MM.1S (cell line): Measurements from ENCODE around the gene ZNF747.

ENCODE experiments used
- DNase-seq: peaks from one replicate; pipeline ENCODE4 v3.0.0-alpha.2; 2015
- H2AFZ ChIP-seq: fragments of 300-600 bp; sonication (generic); 2 replicates; pipeline ENCODE4 v1.6.0; 2016; ENCODE audit warnings: antibody characterized with exemption, low read length
- H3F3A ChIP-seq: fragments of 300-600 bp; sonication (generic); 2 replicates; pipeline ENCODE4 v1.6.1; 2016; ENCODE audit warnings: mild to moderate bottlenecking, antibody characterized with exemption, low read length, moderate library complexity, mixed read lengths; ENCODE audit not compliant: insufficient read depth
- H3K27ac ChIP-seq: fragments of 300-600 bp; sonication (generic); 2 replicates; pipeline ENCODE4 v1.5.1; 2016; ENCODE audit warnings: mild to moderate bottlenecking, low read length
- H3K27me3 ChIP-seq: fragments of 300-600 bp; sonication (generic); replicated peaks from 2 replicates; pipeline ENCODE4 v1.6.0; 2016; ENCODE audit warnings: low read length; ENCODE audit not compliant: insufficient read depth
- H3K36me3 ChIP-seq: fragments of 300-600 bp; sonication (generic); replicated peaks from 2 replicates; pipeline ENCODE4 v1.6.1; 2016; ENCODE audit warnings: mild to moderate bottlenecking, low read length, mixed read lengths; ENCODE audit not compliant: insufficient read depth
- H3K4me1 ChIP-seq: fragments of 300-600 bp; sonication (generic); 2 replicates; pipeline ENCODE4 v1.6.1; 2016; ENCODE audit warnings: low read length, mixed read lengths
- H3K4me2 ChIP-seq: fragments of 300-600 bp; sonication (generic); 2 replicates; pipeline ENCODE4 v1.6.0; 2016; ENCODE audit warnings: low read depth, low read length
- H3K4me3 ChIP-seq: fragments of 300-600 bp; sonication (generic); 2 replicates; pipeline ENCODE4 v1.5.1; 2016; ENCODE audit warnings: low read length, mixed read lengths
- H3K79me2 ChIP-seq: fragments of 300-600 bp; sonication (generic); 2 replicates; pipeline ENCODE4 v1.6.1; 2016; ENCODE audit warnings: mixed run types, low read length, mixed read lengths
- H3K9ac ChIP-seq: fragments of 300-600 bp; sonication (generic); 2 replicates; pipeline ENCODE4 v1.6.1; 2016; ENCODE audit warnings: low read length, mixed read lengths
- H3K9me2 ChIP-seq: fragments of 300-600 bp; sonication (generic); replicated peaks from 2 replicates; pipeline ENCODE4 v1.6.1; 2016; ENCODE audit warnings: mild to moderate bottlenecking, low read length, mixed read lengths; ENCODE audit not compliant: insufficient read depth
- H3K9me3 ChIP-seq: fragments of 300-600 bp; sonication (generic); replicated peaks from 2 replicates; pipeline ENCODE4 v1.6.1; 2016; ENCODE audit warnings: mild to moderate bottlenecking, low read length, mixed read lengths; ENCODE audit not compliant: insufficient read depth
- H4K20me1 ChIP-seq: fragments of 300-600 bp; sonication (generic); 2 replicates; pipeline ENCODE4 v1.6.1; 2016; ENCODE audit warnings: mild to moderate bottlenecking, low read length, moderate library complexity, mixed read lengths; ENCODE audit not compliant: insufficient read depth
- EZH2 ChIP-seq: fragments of 300-600 bp; sonication (generic); optimal IDR thresholded peaks from 2 replicates; pipeline ENCODE3; 2017; ENCODE audit warnings: low read depth, mild to moderate bottlenecking, antibody characterized with exemption, low read length, mixed read lengths
- EZH2phosphoT487 ChIP-seq: fragments of 300-600 bp; sonication (generic); IDR thresholded peaks from 2 replicates; pipeline ENCODE4 v1.6.1; 2018; ENCODE audit warnings: antibody characterized with exemption, low read length
- TF ChIP-seq, protein P1 (sequence below): fragments of 300-600 bp; sonication (generic); IDR thresholded peaks from 2 replicates; pipeline ENCODE4 v1.5.1; 2016; ENCODE audit warnings: antibody characterized with exemption, low read length, mixed read lengths

Gene ZNF747

DNA sequence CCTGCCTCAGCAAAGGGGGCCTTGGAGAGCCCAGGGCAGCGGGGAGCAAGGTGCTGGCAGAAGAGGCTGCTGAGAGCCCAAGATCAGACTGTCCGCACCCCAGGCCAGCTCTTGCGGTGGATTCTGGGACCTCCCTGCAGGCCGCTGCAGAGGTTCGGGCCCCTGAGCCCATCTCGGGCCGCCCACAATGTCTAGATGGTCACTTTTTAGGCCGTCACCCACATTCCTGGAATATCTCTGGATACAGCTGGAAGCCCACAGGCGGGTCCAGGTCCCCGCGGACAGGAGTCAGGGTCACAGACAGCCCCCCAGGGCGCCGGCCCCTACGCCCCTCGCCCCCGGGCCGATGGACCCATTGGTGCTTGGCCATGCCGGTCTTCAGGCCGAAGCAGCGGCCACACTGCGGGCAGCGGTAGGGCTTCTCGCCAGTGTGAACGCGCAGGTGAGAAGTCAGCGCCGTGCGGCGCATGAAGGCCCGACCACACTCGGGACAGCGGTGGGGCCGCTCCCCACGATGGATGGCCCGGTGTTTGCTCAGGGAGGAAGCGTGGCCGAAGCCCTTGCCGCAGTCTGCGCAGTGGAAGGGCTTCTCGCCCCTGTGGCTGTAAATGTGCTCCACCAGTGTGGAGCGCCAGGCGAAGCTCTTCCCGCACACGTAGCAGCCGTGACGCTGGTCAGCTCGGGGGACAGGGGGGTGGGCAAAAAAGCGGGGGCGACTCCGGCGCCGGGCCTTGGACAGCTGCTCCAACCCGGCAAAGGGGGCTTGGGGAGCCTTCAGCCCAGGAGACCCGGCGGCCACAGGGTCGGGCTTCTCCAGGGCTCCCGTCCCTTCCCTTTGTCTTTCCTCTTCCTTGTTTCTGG lies 2.1 kb downstream of the ZNF747 start:
- no peak overlapping the region for H3K4me2 ChIP-seq
- H3K9ac ChIP-seq = no peak overlapping the region
- H3K79me2 ChIP-seq = peaks cover 33% of the 10 kb centered on the region
- H3K9me3 ChIP-seq = no peaks in the 10 kb centered on the region
- no peak overlapping the region for H3K27ac ChIP-seq
- no peak overlapping the region for H2AFZ ChIP-seq
- no peak for DNase-seq
- H3K4me3 ChIP-seq = no peak overlapping the region
- TF ChIP-seq, protein P1, sequence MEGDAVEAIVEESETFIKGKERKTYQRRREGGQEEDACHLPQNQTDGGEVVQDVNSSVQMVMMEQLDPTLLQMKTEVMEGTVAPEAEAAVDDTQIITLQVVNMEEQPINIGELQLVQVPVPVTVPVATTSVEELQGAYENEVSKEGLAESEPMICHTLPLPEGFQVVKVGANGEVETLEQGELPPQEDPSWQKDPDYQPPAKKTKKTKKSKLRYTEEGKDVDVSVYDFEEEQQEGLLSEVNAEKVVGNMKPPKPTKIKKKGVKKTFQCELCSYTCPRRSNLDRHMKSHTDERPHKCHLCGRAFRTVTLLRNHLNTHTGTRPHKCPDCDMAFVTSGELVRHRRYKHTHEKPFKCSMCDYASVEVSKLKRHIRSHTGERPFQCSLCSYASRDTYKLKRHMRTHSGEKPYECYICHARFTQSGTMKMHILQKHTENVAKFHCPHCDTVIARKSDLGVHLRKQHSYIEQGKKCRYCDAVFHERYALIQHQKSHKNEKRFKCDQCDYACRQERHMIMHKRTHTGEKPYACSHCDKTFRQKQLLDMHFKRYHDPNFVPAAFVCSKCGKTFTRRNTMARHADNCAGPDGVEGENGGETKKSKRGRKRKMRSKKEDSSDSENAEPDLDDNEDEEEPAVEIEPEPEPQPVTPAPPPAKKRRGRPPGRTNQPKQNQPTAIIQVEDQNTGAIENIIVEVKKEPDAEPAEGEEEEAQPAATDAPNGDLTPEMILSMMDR = no peak
- TF ChIP-seq EZH2phosphoT487 = no peak
- TF ChIP-seq EZH2 = no peak
- H3K4me1 ChIP-seq = peaks cover 21% of the 10 kb centered on the region
- H3F3A ChIP-seq = peaks cover 10% of the 10 kb centered on the region
- no peaks in the 10 kb centered on the region for H4K20me1 ChIP-seq
- no peaks in the 10 kb centered on the region for H3K27me3 ChIP-seq
- H3K36me3 ChIP-seq = no peaks in the 10 kb centered on the region
- no peaks in the 10 kb centered on the region for H3K9me2 ChIP-seq

DNA sequence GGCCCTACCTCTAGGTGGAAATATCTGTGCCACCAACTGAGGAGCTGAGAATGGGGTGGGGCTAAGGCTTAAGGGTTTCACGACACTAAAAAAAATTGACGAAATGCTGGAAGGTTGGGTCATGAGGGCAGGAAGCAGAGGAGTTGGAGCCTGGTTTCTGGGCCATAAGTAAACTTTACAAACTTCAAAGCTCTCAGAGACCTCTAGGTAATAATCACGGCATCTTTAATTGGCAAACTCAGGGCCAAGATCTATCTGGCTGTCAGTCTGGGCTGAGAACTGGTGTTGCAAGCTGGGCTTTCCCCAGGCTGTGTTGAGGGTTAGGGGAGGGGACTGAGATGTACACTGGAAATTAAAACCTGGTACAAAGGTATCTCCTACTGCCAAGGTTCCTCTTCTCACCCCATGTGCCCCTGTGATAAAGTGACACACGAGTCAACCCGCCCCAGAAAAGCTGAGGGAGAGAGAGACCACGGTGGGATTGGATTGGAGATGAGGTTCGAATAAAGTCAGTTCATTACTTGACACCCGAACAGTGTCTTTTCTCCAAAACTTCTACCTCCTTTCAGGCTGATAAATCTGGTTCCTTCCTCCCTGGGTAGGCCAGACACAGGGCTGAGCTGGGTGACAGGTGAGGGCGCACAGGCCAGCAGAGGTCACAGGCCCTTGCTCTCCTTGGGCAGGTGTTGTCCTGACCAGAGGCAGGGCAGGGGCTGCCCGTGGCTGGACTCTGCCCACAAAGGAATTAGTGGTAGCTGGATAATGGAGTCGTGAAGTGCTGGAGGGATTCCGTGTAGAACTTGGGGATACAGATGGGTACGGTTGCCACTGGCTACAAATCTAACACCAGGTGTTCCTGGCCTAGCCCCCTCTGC lies 4.3 kb downstream of the ZNF747 start:
- H2AFZ ChIP-seq = no peak overlapping the region
- DNase-seq = no peak
- TF ChIP-seq, protein P1 = no peak
- TF ChIP-seq EZH2phosphoT487 = no peak
- no peak for TF ChIP-seq EZH2
- no peaks in the 10 kb centered on the region for H3K27me3 ChIP-seq
- peaks cover 16% of the 10 kb centered on the region for H3K4me1 ChIP-seq
- no peaks in the 10 kb centered on the region for H3K36me3 ChIP-seq
- no peak overlapping the region for H3K4me3 ChIP-seq
- no peaks in the 10 kb centered on the region for H3K9me2 ChIP-seq
- H3K4me2 ChIP-seq = no peak overlapping the region
- peaks cover 16% of the 10 kb centered on the region for H3F3A ChIP-seq
- H3K9me3 ChIP-seq = no peaks in the 10 kb centered on the region
- peaks cover 26% of the 10 kb centered on the region for H3K79me2 ChIP-seq
- H3K9ac ChIP-seq = no peak overlapping the region
- H4K20me1 ChIP-seq = no peaks in the 10 kb centered on the region
- H3K27ac ChIP-seq = no peak overlapping the region

DNA sequence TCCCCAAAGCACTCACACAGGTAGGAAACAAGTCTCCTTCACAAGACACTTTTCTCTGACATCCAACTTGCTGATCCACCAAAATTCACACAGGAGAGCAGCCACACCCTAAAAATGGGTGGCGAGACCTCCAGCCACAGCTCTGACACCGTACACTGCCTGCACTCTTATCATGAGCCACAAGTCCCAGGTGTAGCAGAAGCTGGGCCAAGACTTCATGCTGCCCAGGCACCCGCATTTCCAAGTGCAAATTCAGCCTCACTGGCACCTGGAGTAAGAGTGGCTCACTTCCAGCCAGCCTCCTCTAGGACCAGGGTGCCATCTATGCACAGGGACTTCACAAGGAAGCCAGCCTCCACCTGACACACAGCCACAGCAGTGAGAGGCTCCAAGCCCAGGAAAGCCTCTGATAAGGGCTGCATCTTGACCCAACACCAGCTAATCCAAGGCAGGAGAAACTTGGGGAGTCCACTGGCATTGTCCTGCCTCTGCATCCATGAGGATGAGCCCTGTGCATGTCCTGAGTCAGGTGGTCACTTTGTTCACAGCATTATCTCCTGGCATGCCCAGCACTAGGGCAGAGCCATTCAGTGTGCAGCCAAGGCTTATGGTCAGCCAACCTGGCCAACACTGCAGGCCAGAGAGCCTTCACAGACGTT lies 5.7 kb downstream of the ZNF747 start:
- Histone ChIP-seq H3K79me2 (peaks cover 18% of the 10 kb centered on the region), H3K9me3 (no peaks in the 10 kb centered on the region), H3K4me3 (no peak overlapping the region), H3K9ac (no peak overlapping the region), H3K9me2 (no peaks in the 10 kb centered on the region), H2AFZ (no peak overlapping the region), H3K4me2 (peak overlapping the region; percentile 91; the same call in 1 of the 2 replicates), H3F3A (peaks cover 16% of the 10 kb centered on the region), H3K4me1 (peaks cover 16% of the 10 kb centered on the region), H3K27me3 (no peaks in the 10 kb centered on the region), H3K27ac (no peak overlapping the region; the same call in 1 of the 2 replicates), H3K36me3 (no peaks in the 10 kb centered on the region), H4K20me1 (no peaks in the 10 kb centered on the region)
- no peak for TF ChIP-seq EZH2
- TF ChIP-seq, protein P1 = no peak
- TF ChIP-seq EZH2phosphoT487 = no peak
- no peak for DNase-seq
